ENCODE measurements around the gene SEZ6L2.

Gene SEZ6L2

GRCh38 chr16:29922326-29922725 is 23.0 kb upstream of the SEZ6L2 start:
- peaks cover 5% of the 10 kb centered on the region; the same call in 1 of the 2 replicates for H3F3A ChIP-seq (ENCODE audit: insufficient read depth, low read length)
- no peaks in the 10 kb centered on the region for H4K20me1 ChIP-seq (ENCODE audit: insufficient read depth, low read length)
- DNase-seq = no peak
- H3K79me2 ChIP-seq (ENCODE audit: low read length) = peaks cover 17% of the 10 kb centered on the region
- no peaks in the 10 kb centered on the region for H3K9me3 ChIP-seq (replicated peaks; ENCODE audit: insufficient read depth, low read length)
- H2AFZ ChIP-seq (ENCODE audit: low read length) = no peak overlapping the region
- H3K4me3 ChIP-seq (ENCODE audit: low read length) = no peak overlapping the region
- TF ChIP-seq EZH2phosphoT487 (IDR thresholded peaks at IDR 0.05; ENCODE audit: low read length) (no peak), EZH2 (optimal IDR thresholded peaks at IDR 0.05; ENCODE audit: low read depth, low read length) (no peak), CTCF (IDR thresholded peaks at IDR 0.05; ENCODE audit: low read length) (no peak)
- H3K9ac ChIP-seq (ENCODE audit: low read length) = no peak overlapping the region
- H3K4me2 ChIP-seq (ENCODE audit: low read depth, low read length) = no peak overlapping the region
- H3K4me1 ChIP-seq (ENCODE audit: low read length) = 0 out of 2 replicates have a peak, but pooled peaks cover 7% of the 10 kb centered on the region
- no peaks in the 10 kb centered on the region for H3K27me3 ChIP-seq (replicated peaks; ENCODE audit: insufficient read depth, low read length)
- H3K36me3 ChIP-seq (replicated peaks; ENCODE audit: insufficient read depth, low read length) = no peaks in the 10 kb centered on the region; the same call in none of the 2 replicates
- no peaks in the 10 kb centered on the region for H3K9me2 ChIP-seq (replicated peaks; ENCODE audit: insufficient read depth, low read length)
- H3K27ac ChIP-seq (ENCODE audit: low read length) = no peak overlapping the region

- H3K27me3 ChIP-seq (replicated peaks; ENCODE audit: insufficient read depth, low read length) = no peaks in the 10 kb centered on the region
- no peaks in the 10 kb centered on the region; the same call in none of the 2 replicates for H3K36me3 ChIP-seq (replicated peaks; ENCODE audit: insufficient read depth, low read length)
- no peak overlapping the region for H3K4me2 ChIP-seq (ENCODE audit: low read depth, low read length)
- no peaks in the 10 kb centered on the region for H4K20me1 ChIP-seq (ENCODE audit: insufficient read depth, low read length)
- no peaks in the 10 kb centered on the region for H3K9me2 ChIP-seq (replicated peaks; ENCODE audit: insufficient read depth, low read length)
- H3K27ac ChIP-seq (ENCODE audit: low read length) = no peak overlapping the region
- H2AFZ ChIP-seq (ENCODE audit: low read length) = no peak overlapping the region
- TF ChIP-seq CTCF (IDR thresholded peaks at IDR 0.05; ENCODE audit: low read length) (no peak), EZH2phosphoT487 (IDR thresholded peaks at IDR 0.05; ENCODE audit: low read length) (no peak), EZH2 (optimal IDR thresholded peaks at IDR 0.05; ENCODE audit: low read depth, low read length) (no peak)
- no peak overlapping the region for H3K9ac ChIP-seq (ENCODE audit: low read length)
- H3K79me2 ChIP-seq (ENCODE audit: low read length) = peaks cover 17% of the 10 kb centered on the region
- no peak for DNase-seq
- H3F3A ChIP-seq (ENCODE audit: insufficient read depth, low read length) = no peaks in the 10 kb centered on the region
- no peaks in the 10 kb centered on the region for H3K9me3 ChIP-seq (replicated peaks; ENCODE audit: insufficient read depth, low read length)
- no peaks in the 10 kb centered on the region for H3K4me1 ChIP-seq (ENCODE audit: low read length)
- H3K4me3 ChIP-seq (ENCODE audit: low read length) = no peak overlapping the region
Measured at GRCh38 chr16:29921034-29921385, 21.7 kb upstream of the SEZ6L2 start.

- Histone ChIP-seq H3K27ac (ENCODE audit: low read length) (no peak overlapping the region), H3K9ac (ENCODE audit: low read length) (no peak overlapping the region), H3K79me2 (ENCODE audit: low read length) (peaks cover 12% of the 10 kb centered on the region), H3K4me1 (ENCODE audit: low read length) (no peaks in the 10 kb centered on the region), H4K20me1 (ENCODE audit: insufficient read depth, low read length) (no peaks in the 10 kb centered on the region), H3F3A (ENCODE audit: insufficient read depth, low read length) (no peaks in the 10 kb centered on the region), H3K4me2 (ENCODE audit: low read depth, low read length) (no peak overlapping the region), H3K9me3 (replicated peaks; ENCODE audit: insufficient read depth, low read length) (no peaks in the 10 kb centered on the region), H3K27me3 (replicated peaks; ENCODE audit: insufficient read depth, low read length) (no peaks in the 10 kb centered on the region), H3K9me2 (replicated peaks; ENCODE audit: insufficient read depth, low read length) (no peaks in the 10 kb centered on the region), H3K36me3 (replicated peaks; ENCODE audit: insufficient read depth, low read length) (no peaks in the 10 kb centered on the region; the same call in none of the 2 replicates), H2AFZ (ENCODE audit: low read length) (no peak overlapping the region), H3K4me3 (ENCODE audit: low read length) (no peak overlapping the region)
- no peak for TF ChIP-seq EZH2phosphoT487 (IDR thresholded peaks at IDR 0.05; ENCODE audit: low read length)
- no peak for DNase-seq
Measured at GRCh38 chr16:29920288-29921033, 21.1 kb upstream of the SEZ6L2 start.

- Histone ChIP-seq H3K36me3 (replicated peaks; ENCODE audit: insufficient read depth, low read length) (no peaks in the 10 kb centered on the region; the same call in none of the 2 replicates), H3K9me3 (replicated peaks; ENCODE audit: insufficient read depth, low read length) (no peaks in the 10 kb centered on the region), H3K9ac (ENCODE audit: low read length) (no peak overlapping the region), H3K79me2 (ENCODE audit: low read length) (no peaks in the 10 kb centered on the region), H3K4me3 (ENCODE audit: low read length) (no peak overlapping the region), H3K27ac (ENCODE audit: low read length) (no peak overlapping the region), H4K20me1 (ENCODE audit: insufficient read depth, low read length) (no peaks in the 10 kb centered on the region), H3K27me3 (replicated peaks; ENCODE audit: insufficient read depth, low read length) (no peaks in the 10 kb centered on the region), H3F3A (ENCODE audit: insufficient read depth, low read length) (no peaks in the 10 kb centered on the region), H3K4me1 (ENCODE audit: low read length) (no peaks in the 10 kb centered on the region), H3K9me2 (replicated peaks; ENCODE audit: insufficient read depth, low read length) (no peaks in the 10 kb centered on the region), H3K4me2 (ENCODE audit: low read depth, low read length) (no peak overlapping the region), H2AFZ (ENCODE audit: low read length) (no peak overlapping the region)
- no peak for DNase-seq
- TF ChIP-seq EZH2 (optimal IDR thresholded peaks at IDR 0.05; ENCODE audit: low read depth, low read length) = no peak
- no peak for TF ChIP-seq CTCF (IDR thresholded peaks at IDR 0.05; ENCODE audit: low read length)
- no peak for TF ChIP-seq EZH2phosphoT487 (IDR thresholded peaks at IDR 0.05; ENCODE audit: low read length)
Measured at GRCh38 chr16:29916979-29917378, 17.6 kb upstream of the SEZ6L2 start.
